HCT116 (cell line): ENCODE results near the gene GNGT1.
"Not testable (repeated sequence)": the region's sequence is repeated elsewhere in the genome, so short reads cannot be mapped to it uniquely, and the experiment has no call there.

Experiments
- CEBPB ChIP-seq: IDR thresholded peaks from 2 replicates; pipeline ENCODE4 v1.6.1; 2012; ENCODE audit warnings: low read depth
- EZH2 ChIP-seq: fragments of 200-600 bp; sonication (generic); IDR thresholded peaks from 2 replicates; pipeline ENCODE4 v1.6.1; 2017; ENCODE audit warnings: antibody characterized with exemption, mixed run types
- RAD21 ChIP-seq: IDR thresholded peaks from 2 replicates; pipeline ENCODE4 v1.6.1; 2012; ENCODE audit warnings: low read depth, mild to moderate bottlenecking
- TCF7L2 ChIP-seq: IDR thresholded peaks from 2 replicates; pipeline ENCODE4 v1.7.0; 2011; ENCODE audit warnings: borderline replicate concordance, inconsistent platforms; ENCODE audit not compliant: insufficient read depth, insufficient read length; ENCODE audit errors: extremely low read depth
- YY1 ChIP-seq: IDR thresholded peaks from 2 replicates; pipeline ENCODE4 v1.6.1; 2011; ENCODE audit warnings: low read length, low read depth, moderate library complexity, mild to moderate bottlenecking; ENCODE audit not compliant: insufficient replicate concordance; ENCODE audit errors: extremely low read depth
- TF ChIP-seq, protein P1 (sequence below), 3 experiments: fragments of 200-600 bp in 1 of 3; sonication (generic) in 1 of 3; IDR thresholded peaks in 2 of 3; conservative IDR thresholded peaks in 1 of 3; 2 replicates each; pipeline ENCODE4 v1.5.1; 2012 to 2017; ENCODE audit warnings: low read depth in 2 of 3, low read length in 2 of 3, antibody characterized with exemption in 1 of 3, borderline replicate concordance in 1 of 3, control low read depth in 1 of 3, mild to moderate bottlenecking in 1 of 3, mixed read lengths in 1 of 3, mixed run types in 1 of 3, moderate library complexity in 1 of 3; ENCODE audit not compliant: insufficient read depth in 1 of 3
- TF ChIP-seq, protein P2 (sequence below): IDR thresholded peaks from 2 replicates; pipeline ENCODE4 v1.6.1; 2012

- not testable (repeated sequence) for TF ChIP-seq TCF7L2, YY1, EZH2, RAD21, CEBPB
- TF ChIP-seq, protein P1, sequence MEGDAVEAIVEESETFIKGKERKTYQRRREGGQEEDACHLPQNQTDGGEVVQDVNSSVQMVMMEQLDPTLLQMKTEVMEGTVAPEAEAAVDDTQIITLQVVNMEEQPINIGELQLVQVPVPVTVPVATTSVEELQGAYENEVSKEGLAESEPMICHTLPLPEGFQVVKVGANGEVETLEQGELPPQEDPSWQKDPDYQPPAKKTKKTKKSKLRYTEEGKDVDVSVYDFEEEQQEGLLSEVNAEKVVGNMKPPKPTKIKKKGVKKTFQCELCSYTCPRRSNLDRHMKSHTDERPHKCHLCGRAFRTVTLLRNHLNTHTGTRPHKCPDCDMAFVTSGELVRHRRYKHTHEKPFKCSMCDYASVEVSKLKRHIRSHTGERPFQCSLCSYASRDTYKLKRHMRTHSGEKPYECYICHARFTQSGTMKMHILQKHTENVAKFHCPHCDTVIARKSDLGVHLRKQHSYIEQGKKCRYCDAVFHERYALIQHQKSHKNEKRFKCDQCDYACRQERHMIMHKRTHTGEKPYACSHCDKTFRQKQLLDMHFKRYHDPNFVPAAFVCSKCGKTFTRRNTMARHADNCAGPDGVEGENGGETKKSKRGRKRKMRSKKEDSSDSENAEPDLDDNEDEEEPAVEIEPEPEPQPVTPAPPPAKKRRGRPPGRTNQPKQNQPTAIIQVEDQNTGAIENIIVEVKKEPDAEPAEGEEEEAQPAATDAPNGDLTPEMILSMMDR (IDR thresholded peaks at IDR 0.05 in 2 of 3, conservative IDR thresholded peaks at IDR 0.05 in 1 of 3; ENCODE audit: borderline replicate concordance in 1 of 3, insufficient read depth in 1 of 3, low read depth in 2 of 3, low read length in 2 of 3): not testable (repeated sequence)
- TF ChIP-seq, protein P2, sequence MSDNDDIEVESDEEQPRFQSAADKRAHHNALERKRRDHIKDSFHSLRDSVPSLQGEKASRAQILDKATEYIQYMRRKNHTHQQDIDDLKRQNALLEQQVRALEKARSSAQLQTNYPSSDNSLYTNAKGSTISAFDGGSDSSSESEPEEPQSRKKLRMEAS: not testable (repeated sequence)
These were observed 5.3 kb downstream of the GNGT1 start for GRCh38 chr7:93911661-93912060.
